Uterus (tissue), 4 donors: Measurements from ENCODE around the gene TTC7B. TPM values are rescaled to one million over a fixed set of nuclear protein-coding genes. Genes with fewer than 3 reads are reported as not detected.

Source experiments
- DNase-seq, 2 donors: peaks; one replicate each; pipeline ENCODE4 v3.0.0-alpha.2; 2019 to 2020
- H3K27ac ChIP-seq, 2 donors: fragments of 200-600 bp; sonication (generic); 1 replicate in 1 of 2; 2 replicates in 1 of 2; pipeline ENCODE4 v1.5.1; 2016 to 2018
- H3K27me3 ChIP-seq, 2 donors: fragments of 200-600 bp; sonication (generic); one replicate each; pipeline ENCODE4 v1.5.1; 2018 to 2019; ENCODE audit warnings: control low read depth in 1 of 2
- H3K36me3 ChIP-seq, 2 donors: fragments of 200-600 bp; sonication (generic); one replicate each; pipeline ENCODE4 v1.5.1; 2019; ENCODE audit warnings: control low read depth in 1 of 2
- H3K4me1 ChIP-seq, 2 donors: fragments of 200-600 bp; sonication (generic); one replicate each; pipeline ENCODE4 v1.5.1; 2018 to 2019; ENCODE audit warnings: control low read depth in 1 of 2
- H3K4me3 ChIP-seq, 2 donors: fragments of 200-600 bp; sonication (generic); 1 replicate in 1 of 2; 2 replicates in 1 of 2; pipeline ENCODE4 v1.5.1; 2018 to 2019; ENCODE audit warnings: mild to moderate bottlenecking in 1 of 2
- H3K9me3 ChIP-seq, 2 donors: fragments of 200-600 bp; sonication (generic); one replicate each; pipeline ENCODE4 v1.5.1; 2019; ENCODE audit warnings: control low read depth in 1 of 2
- POLR2A ChIP-seq, 2 donors: fragments of 450-650 bp; IDR thresholded peaks; one replicate each; pipeline ENCODE4 v1.6.1; 2016; ENCODE audit warnings: antibody characterized with exemption in 2 of 2, mild to moderate bottlenecking in 1 of 2, moderate library complexity in 1 of 2
- intact Hi-C: fragments of 100-400 bp; cut with DNase I; formaldehyde crosslinking; loops from one replicate; pipeline ENCODE4 v1.15.1; 2023; ENCODE audit warnings: low total_unique reads
- total RNA-seq, 4 donors: library from RNA; depleted of rRNA in 3 of 4; stranded (reverse); fragments of >200 nt in 3 of 4; gene quantifications; one replicate each; pipeline versions ENCODE4 v1.1.0 to v1.2.4, GENCODE V29; 2014 to 2023
- TF ChIP-seq, protein P1 (sequence below), 4 experiments: fragments of 200-600 bp in 2 of 4; fragments of 450-650 bp in 2 of 4; sonication (generic) in 2 of 4; IDR thresholded peaks; one replicate each; pipeline ENCODE4 v1.5.1; 2016 to 2019; ENCODE audit warnings: antibody characterized with exemption in 4 of 4, mild to moderate bottlenecking in 2 of 4, moderate library complexity in 1 of 4
- donor health status: DM: yes; HTN: yes; CAD: no.

TTC7B gene
- total RNA-seq, 4 donors from 2014 or later: 15.3 to 73.9 (median 28.0) TPM

DNA sequence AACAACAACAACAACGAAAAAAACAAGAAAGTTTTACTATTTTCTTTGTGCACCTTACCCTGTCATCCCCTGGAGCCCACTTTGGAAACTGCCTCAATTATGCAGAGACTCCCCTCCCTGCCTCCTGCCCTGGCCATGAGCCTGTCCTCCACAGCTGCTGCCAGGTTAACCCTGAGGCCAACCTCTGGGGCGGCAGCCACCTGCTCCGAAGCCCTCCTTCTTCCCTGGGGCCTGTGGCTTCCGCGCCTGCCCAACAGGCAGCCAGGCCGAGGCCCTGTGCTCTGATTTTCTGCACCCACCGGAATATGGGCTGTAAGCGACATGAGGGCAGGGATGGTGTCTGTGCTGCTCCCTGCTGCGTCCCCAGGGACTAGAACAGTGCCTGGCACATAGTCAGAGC lies 236.4 kb downstream of the TTC7B start:
- no peak for TF ChIP-seq POLR2A (IDR thresholded peaks at IDR 0.05)
- TF ChIP-seq, protein P1, sequence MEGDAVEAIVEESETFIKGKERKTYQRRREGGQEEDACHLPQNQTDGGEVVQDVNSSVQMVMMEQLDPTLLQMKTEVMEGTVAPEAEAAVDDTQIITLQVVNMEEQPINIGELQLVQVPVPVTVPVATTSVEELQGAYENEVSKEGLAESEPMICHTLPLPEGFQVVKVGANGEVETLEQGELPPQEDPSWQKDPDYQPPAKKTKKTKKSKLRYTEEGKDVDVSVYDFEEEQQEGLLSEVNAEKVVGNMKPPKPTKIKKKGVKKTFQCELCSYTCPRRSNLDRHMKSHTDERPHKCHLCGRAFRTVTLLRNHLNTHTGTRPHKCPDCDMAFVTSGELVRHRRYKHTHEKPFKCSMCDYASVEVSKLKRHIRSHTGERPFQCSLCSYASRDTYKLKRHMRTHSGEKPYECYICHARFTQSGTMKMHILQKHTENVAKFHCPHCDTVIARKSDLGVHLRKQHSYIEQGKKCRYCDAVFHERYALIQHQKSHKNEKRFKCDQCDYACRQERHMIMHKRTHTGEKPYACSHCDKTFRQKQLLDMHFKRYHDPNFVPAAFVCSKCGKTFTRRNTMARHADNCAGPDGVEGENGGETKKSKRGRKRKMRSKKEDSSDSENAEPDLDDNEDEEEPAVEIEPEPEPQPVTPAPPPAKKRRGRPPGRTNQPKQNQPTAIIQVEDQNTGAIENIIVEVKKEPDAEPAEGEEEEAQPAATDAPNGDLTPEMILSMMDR (IDR thresholded peaks at IDR 0.05): no peak
- no peak overlapping the region for H3K4me3 ChIP-seq
- DNase-seq: no peak
- no peaks in the 10 kb centered on the region for H3K36me3 ChIP-seq
- H3K9me3 ChIP-seq: no peaks in the 10 kb centered on the region
- intact Hi-C loops: no loop called here
- no peak overlapping the region for H3K27ac ChIP-seq
- H3K4me1 ChIP-seq: no peaks in the 10 kb centered on the region
- H3K27me3 ChIP-seq: no peaks in the 10 kb centered on the region

DNA sequence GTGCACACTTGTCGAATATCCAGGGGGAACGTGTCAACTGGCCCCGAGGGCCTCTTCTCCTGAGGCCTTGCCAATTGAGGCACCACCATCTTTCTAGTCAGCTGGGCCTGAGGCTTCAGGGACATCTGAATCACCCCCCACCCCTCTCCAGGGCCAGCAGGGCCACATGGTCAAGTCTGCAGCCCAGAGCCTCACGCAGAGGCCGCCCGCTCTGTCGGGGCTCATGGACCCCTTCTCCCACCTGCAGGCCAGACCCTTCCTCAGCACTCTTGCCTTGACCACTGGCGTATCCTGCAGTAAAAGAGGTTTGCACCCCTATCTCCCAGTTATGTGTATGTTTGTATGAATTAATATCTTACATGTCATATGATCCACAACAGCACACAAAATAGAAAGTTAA lies 237.1 kb downstream of the TTC7B start:
- no peak for DNase-seq
- intact Hi-C loops: no loop called here
- Histone ChIP-seq H3K4me1 (no peaks in the 10 kb centered on the region), H3K27me3 (no peaks in the 10 kb centered on the region), H3K27ac (no peak overlapping the region), H3K4me3 (no peak overlapping the region), H3K36me3 (no peaks in the 10 kb centered on the region), H3K9me3 (no peaks in the 10 kb centered on the region)
- no peak for TF ChIP-seq POLR2A (IDR thresholded peaks at IDR 0.05)

DNA sequence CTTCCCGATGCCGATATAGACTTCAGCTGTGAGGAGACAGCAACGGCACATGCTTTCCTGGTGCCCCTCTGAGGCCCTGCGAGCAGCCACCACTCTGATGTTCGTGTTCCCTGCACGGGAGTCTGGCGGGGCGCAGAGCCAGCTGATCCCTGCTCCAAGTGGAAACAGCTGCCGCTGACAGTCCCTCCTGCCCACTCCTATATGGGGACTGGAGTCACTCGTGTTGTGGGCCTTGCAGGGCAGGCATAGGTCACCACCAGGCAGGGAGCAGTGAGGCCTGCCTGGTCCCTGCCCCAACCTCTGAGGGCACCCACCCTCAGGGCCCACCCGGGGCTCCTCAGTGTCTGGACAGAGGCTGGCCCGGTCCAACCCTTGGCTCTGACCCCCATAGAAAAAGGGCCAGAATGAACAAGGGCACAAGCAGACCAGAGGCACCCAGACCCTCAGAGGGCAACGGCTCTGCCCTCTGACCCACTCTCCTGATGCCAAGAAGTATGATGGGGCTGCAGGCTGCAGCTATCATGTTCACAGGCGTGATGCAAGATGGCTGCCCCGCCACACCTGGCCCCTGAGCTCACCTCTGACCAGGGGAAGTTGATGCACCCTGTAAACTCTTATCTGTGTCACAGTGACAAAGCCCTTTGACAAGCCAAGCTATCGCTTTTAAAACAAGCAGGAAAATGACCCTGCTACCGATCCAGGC lies 237.8 kb downstream of the TTC7B start:
- no peak for DNase-seq
- Histone ChIP-seq H3K27me3 (no peaks in the 10 kb centered on the region), H3K4me1 (no peaks in the 10 kb centered on the region), H3K4me3 (no peak overlapping the region), H3K36me3 (no peaks in the 10 kb centered on the region), H3K27ac (no peak overlapping the region), H3K9me3 (no peaks in the 10 kb centered on the region)
- TF ChIP-seq, protein P1 (IDR thresholded peaks at IDR 0.05): no peak
- no peak for TF ChIP-seq POLR2A (IDR thresholded peaks at IDR 0.05)
- intact Hi-C loops: no loop called here

DNA sequence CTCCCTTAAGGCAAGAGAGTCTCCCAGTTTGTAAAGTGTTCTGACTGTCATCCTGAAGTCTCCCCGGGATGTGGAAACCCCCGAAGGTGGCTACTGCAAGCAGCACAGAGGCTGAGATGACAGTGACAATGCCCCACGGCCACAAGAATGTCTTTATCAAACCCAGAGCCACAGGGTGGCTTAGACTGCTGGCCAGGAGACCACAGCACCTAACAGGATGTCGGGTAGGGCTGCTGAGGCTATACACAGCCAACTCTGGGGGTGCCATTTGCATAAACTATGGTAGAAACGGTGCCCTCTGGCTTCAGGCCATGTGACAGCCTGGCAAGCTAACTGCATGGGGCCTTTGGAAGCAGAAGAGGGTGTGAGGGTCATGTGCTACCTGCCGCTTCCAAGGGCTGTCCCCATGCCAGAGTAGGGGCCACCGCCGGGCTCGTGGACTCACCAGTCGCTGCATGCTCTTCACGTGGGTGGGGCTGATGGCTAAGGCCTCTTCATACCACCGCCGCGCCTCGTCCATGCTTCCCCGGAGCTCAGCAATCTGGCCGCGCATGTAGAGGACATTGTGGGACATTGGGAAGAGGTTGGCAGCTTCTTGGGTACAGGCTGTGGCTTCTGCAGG lies 238.5 kb downstream of the TTC7B start:
- TF ChIP-seq, protein P1 (IDR thresholded peaks at IDR 0.05): no peak
- TF ChIP-seq POLR2A (IDR thresholded peaks at IDR 0.05): no peak
- no peaks in the 10 kb centered on the region for H3K36me3 ChIP-seq
- H3K27me3 ChIP-seq: no peaks in the 10 kb centered on the region
- H3K27ac ChIP-seq: no peak overlapping the region
- intact Hi-C loops: no loop called here
- H3K4me3 ChIP-seq: no peak overlapping the region
- no peaks in the 10 kb centered on the region for H3K4me1 ChIP-seq
- no peaks in the 10 kb centered on the region for H3K9me3 ChIP-seq
- no peak for DNase-seq

DNA sequence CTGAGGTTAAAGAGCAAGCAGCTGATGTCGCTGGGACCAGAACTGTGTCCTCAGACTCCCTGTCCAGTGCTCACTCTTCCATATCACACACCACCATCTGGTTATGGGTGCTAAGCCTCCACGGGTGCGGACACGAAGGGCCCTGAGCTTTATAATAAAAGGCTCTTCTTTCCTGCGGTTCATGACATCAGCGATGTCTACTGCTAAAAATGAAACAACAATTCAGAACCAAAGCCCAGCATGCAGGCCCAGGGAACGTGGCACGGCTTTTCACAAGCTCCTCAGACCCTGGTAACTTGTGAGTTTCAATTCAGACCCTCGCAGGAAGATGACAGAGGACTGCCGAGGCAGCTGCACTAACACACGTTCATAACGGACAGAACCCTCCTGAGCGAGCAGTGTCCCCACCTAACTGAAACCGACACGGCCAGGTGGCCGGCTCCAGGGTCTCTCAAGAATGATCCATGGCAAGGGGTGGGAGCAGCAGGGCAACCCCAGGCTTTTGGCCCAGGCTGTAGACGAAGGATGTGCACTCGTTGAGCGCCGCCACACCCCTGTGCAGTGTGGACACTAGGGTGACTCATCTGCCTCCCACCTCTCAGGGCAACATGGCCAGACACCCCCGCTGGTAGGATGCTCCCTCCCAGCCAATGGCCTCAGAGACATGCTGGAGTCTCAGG lies 239.1 kb downstream of the TTC7B start:
- DNase-seq: no peak
- intact Hi-C loops: no loop called here
- no peak for TF ChIP-seq POLR2A (IDR thresholded peaks at IDR 0.05)
- TF ChIP-seq, protein P1 (IDR thresholded peaks at IDR 0.05): no peak
- Histone ChIP-seq H3K27me3 (no peaks in the 10 kb centered on the region), H3K36me3 (no peaks in the 10 kb centered on the region), H3K27ac (no peak overlapping the region), H3K9me3 (no peaks in the 10 kb centered on the region), H3K4me3 (no peak overlapping the region), H3K4me1 (no peaks in the 10 kb centered on the region)
